GM21619 (cell line): ENCODE results near the gene ADAMTS17.

Experiments used
- ATAC-seq: cut with Tn5 transposase; IDR thresholded peaks from one replicate; pipeline ENCODE4 v1.9.1; 2021; ENCODE audit not compliant: unreplicated experiment

Gene ADAMTS17

GRCh38 chr15:100032358-100033085, 309.3 kb downstream of the ADAMTS17 start:
- no peak for ATAC-seq

- ATAC-seq = no peak
Measured at GRCh38 chr15:100031665-100032357, 310.0 kb downstream of the ADAMTS17 start.

DNA sequence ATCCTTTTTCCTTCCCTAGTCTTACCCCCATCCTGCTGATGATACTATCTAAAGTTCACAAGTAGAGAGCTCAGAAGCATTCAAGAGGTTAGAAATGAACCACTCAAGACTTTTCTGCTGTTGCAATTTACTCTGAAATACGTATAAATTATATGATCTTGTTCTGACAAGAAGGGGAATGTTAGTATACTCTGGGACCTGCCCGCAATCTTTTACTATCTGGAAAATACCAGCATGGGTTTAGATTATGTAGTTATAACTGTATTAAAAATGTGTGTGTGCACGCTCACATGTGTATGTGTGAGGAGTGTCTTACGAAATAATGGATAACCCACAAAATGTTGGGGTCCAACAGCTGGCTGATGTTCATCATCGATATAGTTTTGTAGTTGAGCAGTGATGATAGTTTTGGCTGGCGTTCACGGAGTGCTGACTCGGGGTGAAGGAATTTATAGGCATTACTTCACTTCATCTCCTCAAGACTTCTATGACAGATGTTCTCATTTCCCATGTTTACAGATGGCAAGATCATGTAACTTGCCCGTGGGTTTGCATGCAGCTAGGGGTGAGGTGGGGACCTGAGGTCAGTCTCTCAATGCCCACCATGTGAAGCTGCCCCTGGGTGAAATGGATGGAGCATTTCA, 311.1 kb downstream of the ADAMTS17 start:
- no peak for ATAC-seq

- no peak for ATAC-seq
Measured at GRCh38 chr15:100029868-100030479, 311.8 kb downstream of the ADAMTS17 start.

DNA sequence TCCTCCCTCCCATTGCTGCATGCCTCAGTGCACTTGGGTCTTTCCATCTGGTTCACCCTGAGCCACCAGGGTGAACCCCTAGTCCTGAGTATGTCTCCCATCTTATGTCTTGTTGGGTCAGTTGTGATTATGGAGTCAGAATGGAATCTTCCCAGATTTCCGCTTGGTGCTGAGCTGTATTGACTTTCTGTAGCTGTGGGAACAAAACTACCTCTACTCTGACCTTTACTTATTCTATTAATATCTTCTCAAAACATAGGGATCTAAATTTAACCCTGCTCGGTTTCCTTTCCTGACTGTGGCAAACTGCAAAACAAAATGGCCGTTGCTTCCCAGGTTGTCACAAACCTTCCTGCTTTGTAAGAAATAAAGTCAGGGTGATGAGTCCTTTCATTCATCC, 312.7 kb downstream of the ADAMTS17 start:
- no peak for ATAC-seq

DNA sequence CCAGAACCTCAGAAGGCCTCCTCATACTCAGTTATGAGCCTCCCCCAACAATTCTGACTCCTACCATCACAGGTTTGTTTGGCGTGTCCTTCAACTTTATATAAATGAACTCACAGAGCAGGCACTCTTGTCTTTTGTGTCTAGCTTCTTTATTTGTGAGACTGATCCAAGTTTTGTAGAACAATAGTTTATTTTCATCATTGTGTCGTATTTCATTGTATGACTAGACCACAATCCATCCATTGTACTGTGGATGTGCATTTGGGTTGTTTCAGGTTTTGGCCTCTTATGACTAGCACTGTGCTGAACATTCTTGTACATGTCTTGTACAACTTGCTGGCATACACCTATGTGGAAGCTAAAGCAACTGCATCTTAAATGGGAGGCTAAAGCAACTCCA, 315.7 kb downstream of the ADAMTS17 start:
- no peak for ATAC-seq

DNA sequence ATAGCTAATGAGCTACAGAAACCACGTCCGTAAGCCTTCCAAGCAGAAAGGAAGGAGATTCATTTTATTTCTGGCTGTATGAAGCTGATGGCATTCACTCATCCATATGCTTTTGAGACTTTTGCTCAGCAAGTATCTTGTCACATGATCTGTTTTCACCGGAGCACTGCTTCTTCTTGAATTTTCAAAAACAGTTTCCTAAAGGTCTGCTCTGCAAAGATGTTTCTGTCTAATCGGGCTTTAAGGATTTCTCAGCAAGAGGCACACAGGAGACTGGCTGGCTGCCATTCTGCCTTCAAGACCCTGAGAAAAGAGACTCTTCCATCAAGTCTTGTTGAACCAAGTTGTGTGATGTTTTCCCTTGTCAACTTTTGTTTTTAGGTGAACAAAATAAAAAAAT, 319.0 kb downstream of the ADAMTS17 start:
- no peak for ATAC-seq

DNA sequence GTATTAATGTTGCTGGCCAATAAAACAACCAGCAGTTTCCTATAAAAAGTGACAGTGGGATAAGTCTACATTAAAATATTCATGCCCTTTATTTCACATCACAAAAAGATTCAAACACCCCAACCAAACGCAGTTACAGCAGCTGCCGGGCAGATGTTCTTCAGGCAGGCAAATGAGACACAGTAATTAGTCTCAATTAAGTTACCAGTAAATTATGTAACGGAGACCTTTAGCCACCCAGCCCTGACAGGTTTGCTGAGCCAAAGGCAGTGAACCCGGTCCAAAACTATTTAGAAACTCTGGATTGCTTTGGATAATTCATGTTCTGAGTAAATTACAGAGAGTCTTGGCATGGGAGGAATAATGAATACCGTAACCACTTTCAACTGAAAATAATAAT, 319.4 kb downstream of the ADAMTS17 start:
- no peak for ATAC-seq

DNA sequence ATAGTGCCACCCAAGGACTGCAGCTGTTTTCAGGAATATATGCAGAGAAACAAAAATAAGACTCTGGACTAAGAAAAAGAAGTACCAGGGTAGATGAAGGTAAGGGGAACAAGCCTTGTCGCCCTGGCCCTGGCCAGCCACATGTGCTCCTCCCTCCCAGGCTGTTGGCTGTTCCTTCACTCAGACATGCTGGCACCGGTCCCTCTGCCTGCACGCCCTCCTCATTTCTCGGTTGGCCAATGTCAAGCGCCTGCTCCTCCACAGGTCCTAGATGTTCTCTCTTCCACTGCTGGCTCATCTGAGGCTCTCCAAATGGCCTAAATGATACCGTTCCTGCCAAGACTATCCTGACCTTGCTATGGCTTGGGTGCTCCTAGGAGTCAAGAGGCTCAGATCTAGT, 320.1 kb downstream of the ADAMTS17 start:
- no peak for ATAC-seq

- no peak for ATAC-seq
Measured at GRCh38 chr15:100020614-100021013, 321.2 kb downstream of the ADAMTS17 start.

GRCh38 chr15:100020189-100020588, 321.6 kb downstream of the ADAMTS17 start:
- no peak for ATAC-seq

- ATAC-seq = no peak
Measured at GRCh38 chr15:100019601-100020000, 322.2 kb downstream of the ADAMTS17 start.

- ATAC-seq = no peak
Measured at GRCh38 chr15:100018191-100018590, 323.6 kb downstream of the ADAMTS17 start.

DNA sequence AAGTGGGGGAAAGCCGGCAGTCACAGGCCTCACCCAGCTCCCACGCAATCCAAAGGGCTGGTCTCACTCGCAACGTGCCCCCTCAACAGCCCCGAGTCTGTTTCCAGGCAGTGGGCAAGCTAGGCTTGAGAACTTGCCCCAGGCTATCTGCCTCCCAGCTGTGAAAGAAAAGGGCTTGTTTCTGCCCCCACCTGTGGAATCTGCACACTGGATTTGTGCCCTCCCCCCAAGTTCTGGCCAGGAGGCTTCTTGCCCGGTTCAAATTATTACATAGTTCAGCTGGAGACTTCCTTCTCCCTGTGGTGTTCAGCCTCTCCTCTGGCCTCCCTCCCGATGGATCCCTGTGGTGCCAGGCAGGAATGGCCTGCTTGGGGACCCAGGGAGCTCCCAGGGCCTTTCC, 324.6 kb downstream of the ADAMTS17 start:
- ATAC-seq = no peak

DNA sequence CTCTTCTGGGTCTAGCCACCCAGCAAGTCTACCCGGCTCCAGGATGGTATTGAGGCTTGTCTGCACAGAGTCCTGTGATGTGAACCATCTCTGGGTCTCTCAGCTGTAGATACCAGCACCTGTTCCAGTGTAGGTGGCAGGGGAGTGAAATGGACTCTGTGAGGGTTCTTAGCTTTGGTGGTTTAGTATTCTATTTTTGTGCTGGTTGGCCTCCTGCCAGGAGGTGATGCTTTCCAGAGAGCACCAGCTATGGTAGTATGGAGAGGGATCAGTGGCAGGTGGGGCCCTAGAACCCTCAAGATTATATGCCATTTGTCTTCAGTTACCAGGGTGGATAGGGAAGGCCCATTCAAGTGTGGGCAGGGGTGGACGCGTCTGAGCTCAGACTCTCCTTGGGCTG, 325.1 kb downstream of the ADAMTS17 start:
- no peak for ATAC-seq

DNA sequence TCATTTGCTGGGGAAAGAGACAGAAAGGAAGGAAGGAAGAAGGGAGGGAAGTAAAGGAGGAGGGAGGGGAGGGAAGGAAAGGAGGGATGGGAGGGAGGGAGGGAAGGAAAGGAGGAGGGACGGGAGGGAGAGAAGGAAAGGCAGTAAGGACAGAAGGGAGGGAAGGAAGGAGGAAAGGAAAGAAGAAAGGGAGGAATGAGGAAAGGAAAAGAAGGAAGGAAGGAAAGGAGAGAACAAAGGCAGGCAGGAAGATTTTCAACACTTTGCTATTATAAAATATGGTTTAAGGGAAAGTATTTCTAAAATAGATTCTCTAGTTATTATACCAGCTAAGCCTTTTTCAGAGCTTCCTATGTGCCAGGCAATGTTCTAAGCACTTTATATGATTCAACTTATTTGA, 330.5 kb downstream of the ADAMTS17 start:
- no peak for ATAC-seq

GRCh38 chr15:100009372-100009771, 332.4 kb downstream of the ADAMTS17 start:
- no peak for ATAC-seq

DNA sequence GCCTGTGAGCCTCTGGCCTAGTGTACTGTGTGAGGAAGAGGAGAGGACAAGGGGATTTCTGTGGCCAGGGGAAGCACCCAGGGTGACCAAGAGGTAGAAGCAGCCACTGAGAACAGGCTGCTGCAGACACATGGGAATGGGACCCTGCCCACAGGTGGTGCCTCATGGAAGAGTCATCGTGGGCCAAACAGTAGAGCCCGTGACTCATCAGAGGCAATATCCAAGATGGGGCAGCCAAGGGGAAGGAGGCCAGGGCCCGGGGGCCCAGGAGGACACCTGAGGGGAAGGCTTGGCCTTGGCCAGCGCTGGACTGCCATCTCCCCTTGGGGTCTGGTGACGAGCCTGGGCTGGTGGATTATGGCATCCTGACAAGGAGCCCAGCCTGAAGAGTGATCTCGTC, 333.5 kb downstream of the ADAMTS17 start:
- ATAC-seq = no peak

DNA sequence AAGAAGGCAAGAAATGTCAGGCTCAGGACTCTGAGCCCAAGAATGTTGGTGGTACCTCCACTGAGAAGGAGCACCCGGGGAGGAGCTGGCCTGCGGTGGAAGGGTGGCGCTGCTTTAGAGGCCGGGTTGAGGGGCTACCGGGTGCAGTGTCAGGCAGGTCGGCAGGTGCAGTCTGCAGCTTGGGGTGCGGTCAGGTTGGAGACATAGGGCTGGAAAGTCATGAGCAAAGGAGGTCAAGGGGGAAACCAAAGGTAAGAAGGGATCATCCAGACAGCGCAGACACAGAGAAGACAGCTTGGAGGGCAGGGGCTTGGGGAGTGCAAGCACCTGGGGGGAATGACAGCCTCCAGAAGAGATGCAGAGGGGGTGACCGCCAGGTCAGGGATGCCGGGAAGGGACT, 334.2 kb downstream of the ADAMTS17 start:
- ATAC-seq = no peak

GRCh38 chr15:100005715-100006114, 336.1 kb downstream of the ADAMTS17 start:
- ATAC-seq = no peak

DNA sequence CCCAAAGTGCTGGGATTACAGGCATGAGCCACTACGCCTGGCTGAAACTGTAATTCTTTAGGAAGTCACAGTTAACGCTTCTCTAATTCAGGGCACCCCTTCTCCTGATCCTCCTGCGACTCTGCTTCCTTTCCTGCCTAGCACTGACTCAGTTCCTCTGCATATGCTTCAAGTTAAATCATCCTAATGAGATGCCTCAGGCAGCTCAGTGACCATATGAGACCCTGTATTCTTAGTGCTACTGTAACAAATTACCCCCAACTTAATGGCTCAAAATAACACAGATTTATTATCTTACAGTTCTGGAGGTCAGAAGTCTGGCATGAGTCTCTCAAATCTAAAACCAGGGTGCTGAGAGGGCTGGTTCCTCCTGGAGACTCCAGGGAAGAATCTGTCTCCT, 336.8 kb downstream of the ADAMTS17 start:
- ATAC-seq = no peak
